Measurements from ENCODE around the gene LIG4.
"Not testable (repeated sequence)": the region's sequence is repeated elsewhere in the genome, so short reads cannot be mapped to it uniquely, and the experiment has no call there.

LIG4 gene

GRCh38 chr13:108215436-108215835, at the start of gene LIG4:
TSS of gene LIG4 (minus strand) at chr13:108215536. CDS start at chr13:108211268, 4,268 bp downstream.
- DNase-seq: peak; percentile 87

GRCh38 chr13:108263621-108264355, 48.5 kb upstream of the LIG4 start:
- no peak for DNase-seq

GRCh38 chr13:108257248-108257647, 41.9 kb upstream of the LIG4 start:
- no peak for DNase-seq

- no peak for DNase-seq
Measured at GRCh38 chr13:108249150-108249549, 33.8 kb upstream of the LIG4 start.

GRCh38 chr13:108230377-108230776, 15.0 kb upstream of the LIG4 start:
- DNase-seq: no peak

- no peak for DNase-seq
Measured at GRCh38 chr13:108227651-108228272, 12.4 kb upstream of the LIG4 start.

GRCh38 chr13:108226184-108226583, 10.8 kb upstream of the LIG4 start:
- no peak for DNase-seq

GRCh38 chr13:108225440-108225839, 10.1 kb upstream of the LIG4 start:
- no peak for DNase-seq

- no peak for DNase-seq
Measured at GRCh38 chr13:108223687-108224503, 8.6 kb upstream of the LIG4 start.

- DNase-seq: peak; percentile 28
Measured at GRCh38 chr13:108220041-108220440, 4.7 kb upstream of the LIG4 start.

- DNase-seq: peak; percentile 91
Measured at GRCh38 chr13:108218044-108218974, 3.0 kb upstream of the LIG4 start, which contains the start of gene ABHD13. TSS of gene ABHD13 (plus strand) at chr13:108218392. CDS start at chr13:108229219, 10,827 bp downstream.

GRCh38 chr13:108217307-108218043, 2.1 kb upstream of the LIG4 start:
- not testable (repeated sequence) for DNase-seq

- no peak for DNase-seq
Measured at GRCh38 chr13:108214441-108215271, 680 bp downstream of the LIG4 start.

- DNase-seq: no peak
Measured at GRCh38 chr13:108213946-108214345, 1.4 kb downstream of the LIG4 start.

- DNase-seq: no peak
Measured at GRCh38 chr13:108212886-108213285, 2.5 kb downstream of the LIG4 start.

- DNase-seq: no peak
Measured at GRCh38 chr13:108210551-108210950, 4.8 kb downstream of the LIG4 start.

GRCh38 chr13:108200781-108201398, 14.4 kb downstream of the LIG4 start:
- peak; percentile 54 for DNase-seq

GRCh38 chr13:108195861-108196260, 19.5 kb downstream of the LIG4 start:
- DNase-seq: no peak

- DNase-seq: peak; percentile 86
Measured at GRCh38 chr13:108195146-108195545, 20.2 kb downstream of the LIG4 start.

- no peak for DNase-seq
Measured at GRCh38 chr13:108194435-108194936, 20.9 kb downstream of the LIG4 start.

Data from NCI-H226 (cell line).